ENCODE data around the gene TCF15.

DNA sequence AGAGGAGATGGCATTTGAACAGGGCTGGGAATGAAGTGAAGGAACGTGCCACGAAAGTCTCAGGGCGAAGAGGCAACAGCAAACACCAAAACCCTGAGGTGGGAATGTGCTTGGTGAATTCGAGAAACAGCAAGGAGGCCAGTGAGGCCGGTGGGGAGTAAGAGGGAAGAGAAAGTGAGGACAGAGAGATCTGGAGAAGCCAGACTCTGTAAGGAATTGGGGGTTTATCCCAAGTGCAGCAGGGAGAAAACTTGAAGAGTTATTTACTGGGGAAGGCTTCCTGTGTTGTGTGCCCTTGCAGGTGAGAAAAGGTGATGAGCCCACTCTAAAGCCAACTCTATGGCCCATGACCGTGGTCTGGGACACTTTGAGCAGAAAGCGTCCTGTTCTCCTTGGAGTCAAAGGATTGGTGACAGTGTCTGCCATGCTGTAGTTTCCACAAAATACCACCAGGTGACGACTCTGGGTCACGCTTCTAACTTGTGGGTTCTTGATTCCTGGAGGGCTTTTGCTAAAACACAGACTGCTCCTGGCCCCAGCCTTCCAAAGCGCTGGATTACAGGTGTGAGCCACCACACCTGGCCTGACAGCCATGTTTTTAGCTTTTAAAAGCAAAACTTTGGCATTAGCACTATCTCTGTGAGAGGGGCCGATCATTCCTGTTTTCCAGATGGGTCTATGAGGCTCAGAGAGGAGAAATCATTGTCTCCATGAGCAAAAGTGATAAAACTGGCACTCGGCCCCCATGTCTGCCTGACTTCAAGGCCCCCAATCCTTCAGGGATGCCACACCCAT, 48.5 kb downstream of the TCF15 start:
- TF ChIP-seq SIX1 (CRISPR knock-in tag; IDR thresholded peaks at IDR 0.05; ENCODE audit: borderline replicate concordance) (no peak), NR2C2 (CRISPR knock-in tag; IDR thresholded peaks at IDR 0.05; ENCODE audit: borderline replicate concordance) (no peak), ZNF777 (CRISPR knock-in tag; IDR thresholded peaks at IDR 0.05) (no peak; the same call in 1 of the 2 replicates), MYNN (CRISPR knock-in tag; IDR thresholded peaks at IDR 0.05; ENCODE audit: low read depth) (no peak), ZFYVE20 (CRISPR knock-in tag; IDR thresholded peaks at IDR 0.05; ENCODE audit: borderline replicate concordance, low read depth) (no peak), ZFP36L2 (CRISPR knock-in tag; IDR thresholded peaks at IDR 0.05) (no peak)
- TF ChIP-seq, protein P1, sequence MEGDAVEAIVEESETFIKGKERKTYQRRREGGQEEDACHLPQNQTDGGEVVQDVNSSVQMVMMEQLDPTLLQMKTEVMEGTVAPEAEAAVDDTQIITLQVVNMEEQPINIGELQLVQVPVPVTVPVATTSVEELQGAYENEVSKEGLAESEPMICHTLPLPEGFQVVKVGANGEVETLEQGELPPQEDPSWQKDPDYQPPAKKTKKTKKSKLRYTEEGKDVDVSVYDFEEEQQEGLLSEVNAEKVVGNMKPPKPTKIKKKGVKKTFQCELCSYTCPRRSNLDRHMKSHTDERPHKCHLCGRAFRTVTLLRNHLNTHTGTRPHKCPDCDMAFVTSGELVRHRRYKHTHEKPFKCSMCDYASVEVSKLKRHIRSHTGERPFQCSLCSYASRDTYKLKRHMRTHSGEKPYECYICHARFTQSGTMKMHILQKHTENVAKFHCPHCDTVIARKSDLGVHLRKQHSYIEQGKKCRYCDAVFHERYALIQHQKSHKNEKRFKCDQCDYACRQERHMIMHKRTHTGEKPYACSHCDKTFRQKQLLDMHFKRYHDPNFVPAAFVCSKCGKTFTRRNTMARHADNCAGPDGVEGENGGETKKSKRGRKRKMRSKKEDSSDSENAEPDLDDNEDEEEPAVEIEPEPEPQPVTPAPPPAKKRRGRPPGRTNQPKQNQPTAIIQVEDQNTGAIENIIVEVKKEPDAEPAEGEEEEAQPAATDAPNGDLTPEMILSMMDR (CRISPR knock-in tag; IDR thresholded peaks at IDR 0.05): peak; percentile 99
- TF ChIP-seq, protein P2, sequence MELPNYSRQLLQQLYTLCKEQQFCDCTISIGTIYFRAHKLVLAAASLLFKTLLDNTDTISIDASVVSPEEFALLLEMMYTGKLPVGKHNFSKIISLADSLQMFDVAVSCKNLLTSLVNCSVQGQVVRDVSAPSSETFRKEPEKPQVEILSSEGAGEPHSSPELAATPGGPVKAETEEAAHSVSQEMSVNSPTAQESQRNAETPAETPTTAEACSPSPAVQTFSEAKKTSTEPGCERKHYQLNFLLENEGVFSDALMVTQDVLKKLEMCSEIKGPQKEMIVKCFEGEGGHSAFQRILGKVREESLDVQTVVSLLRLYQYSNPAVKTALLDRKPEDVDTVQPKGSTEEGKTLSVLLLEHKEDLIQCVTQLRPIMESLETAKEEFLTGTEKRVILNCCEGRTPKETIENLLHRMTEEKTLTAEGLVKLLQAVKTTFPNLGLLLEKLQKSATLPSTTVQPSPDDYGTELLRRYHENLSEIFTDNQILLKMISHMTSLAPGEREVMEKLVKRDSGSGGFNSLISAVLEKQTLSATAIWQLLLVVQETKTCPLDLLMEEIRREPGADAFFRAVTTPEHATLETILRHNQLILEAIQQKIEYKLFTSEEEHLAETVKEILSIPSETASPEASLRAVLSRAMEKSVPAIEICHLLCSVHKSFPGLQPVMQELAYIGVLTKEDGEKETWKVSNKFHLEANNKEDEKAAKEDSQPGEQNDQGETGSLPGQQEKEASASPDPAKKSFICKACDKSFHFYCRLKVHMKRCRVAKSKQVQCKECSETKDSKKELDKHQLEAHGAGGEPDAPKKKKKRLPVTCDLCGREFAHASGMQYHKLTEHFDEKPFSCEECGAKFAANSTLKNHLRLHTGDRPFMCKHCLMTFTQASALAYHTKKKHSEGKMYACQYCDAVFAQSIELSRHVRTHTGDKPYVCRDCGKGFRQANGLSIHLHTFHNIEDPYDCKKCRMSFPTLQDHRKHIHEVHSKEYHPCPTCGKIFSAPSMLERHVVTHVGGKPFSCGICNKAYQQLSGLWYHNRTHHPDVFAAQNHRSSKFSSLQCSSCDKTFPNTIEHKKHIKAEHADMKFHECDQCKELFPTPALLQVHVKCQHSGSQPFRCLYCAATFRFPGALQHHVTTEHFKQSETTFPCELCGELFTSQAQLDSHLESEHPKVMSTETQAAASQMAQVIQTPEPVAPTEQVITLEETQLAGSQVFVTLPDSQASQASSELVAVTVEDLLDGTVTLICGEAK (IDR thresholded peaks at IDR 0.05): no peak
- TF ChIP-seq, protein P2 (CRISPR knock-in tag; IDR thresholded peaks at IDR 0.05): no peak
- TF ChIP-seq, protein P3, sequence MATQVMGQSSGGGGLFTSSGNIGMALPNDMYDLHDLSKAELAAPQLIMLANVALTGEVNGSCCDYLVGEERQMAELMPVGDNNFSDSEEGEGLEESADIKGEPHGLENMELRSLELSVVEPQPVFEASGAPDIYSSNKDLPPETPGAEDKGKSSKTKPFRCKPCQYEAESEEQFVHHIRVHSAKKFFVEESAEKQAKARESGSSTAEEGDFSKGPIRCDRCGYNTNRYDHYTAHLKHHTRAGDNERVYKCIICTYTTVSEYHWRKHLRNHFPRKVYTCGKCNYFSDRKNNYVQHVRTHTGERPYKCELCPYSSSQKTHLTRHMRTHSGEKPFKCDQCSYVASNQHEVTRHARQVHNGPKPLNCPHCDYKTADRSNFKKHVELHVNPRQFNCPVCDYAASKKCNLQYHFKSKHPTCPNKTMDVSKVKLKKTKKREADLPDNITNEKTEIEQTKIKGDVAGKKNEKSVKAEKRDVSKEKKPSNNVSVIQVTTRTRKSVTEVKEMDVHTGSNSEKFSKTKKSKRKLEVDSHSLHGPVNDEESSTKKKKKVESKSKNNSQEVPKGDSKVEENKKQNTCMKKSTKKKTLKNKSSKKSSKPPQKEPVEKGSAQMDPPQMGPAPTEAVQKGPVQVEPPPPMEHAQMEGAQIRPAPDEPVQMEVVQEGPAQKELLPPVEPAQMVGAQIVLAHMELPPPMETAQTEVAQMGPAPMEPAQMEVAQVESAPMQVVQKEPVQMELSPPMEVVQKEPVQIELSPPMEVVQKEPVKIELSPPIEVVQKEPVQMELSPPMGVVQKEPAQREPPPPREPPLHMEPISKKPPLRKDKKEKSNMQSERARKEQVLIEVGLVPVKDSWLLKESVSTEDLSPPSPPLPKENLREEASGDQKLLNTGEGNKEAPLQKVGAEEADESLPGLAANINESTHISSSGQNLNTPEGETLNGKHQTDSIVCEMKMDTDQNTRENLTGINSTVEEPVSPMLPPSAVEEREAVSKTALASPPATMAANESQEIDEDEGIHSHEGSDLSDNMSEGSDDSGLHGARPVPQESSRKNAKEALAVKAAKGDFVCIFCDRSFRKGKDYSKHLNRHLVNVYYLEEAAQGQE (IDR thresholded peaks at IDR 0.05; ENCODE audit: borderline replicate concordance in 1 of 2, low read depth in 1 of 2, low read length in 2 of 2): no peak

Measured in HepG2 (cell line).